Nephron (organoid): ENCODE results near the gene SH3PXD2A.
"Not testable (repeated sequence)": the region's sequence is repeated elsewhere in the genome, so short reads cannot be mapped to it uniquely, and the experiment has no call there.

Source experiments
- H3K27ac Mint-ChIP-seq, 3 experiments: 2 replicates each; pipeline ENCODE4 v1.8.0; 2020; ENCODE audit warnings: mixed read lengths in 3 of 3, mild to moderate bottlenecking in 2 of 3, moderate library complexity in 1 of 3
- H3K27me3 Mint-ChIP-seq: 2 replicates; pipeline ENCODE4 v1.8.0; 2021; ENCODE audit warnings: low read depth, mild to moderate bottlenecking, moderate library complexity, mixed read lengths
- H3K36me3 Mint-ChIP-seq: 2 replicates; pipeline ENCODE4 v1.8.0; 2020; ENCODE audit warnings: low read depth, mixed read lengths
- H3K4me1 Mint-ChIP-seq: 2 replicates; pipeline ENCODE4 v1.8.0; 2020; ENCODE audit warnings: mixed read lengths
- H3K4me3 Mint-ChIP-seq, 3 experiments: 2 replicates each; pipeline ENCODE4 v1.8.0; 2020; ENCODE audit warnings: mild to moderate bottlenecking in 3 of 3, mixed read lengths in 3 of 3, moderate library complexity in 2 of 3
- H3K9me3 Mint-ChIP-seq: 2 replicates; pipeline ENCODE4 v1.8.0; 2020; ENCODE audit warnings: mixed read lengths
- TF ChIP-seq, protein P1 (sequence below), 3 experiments: fragments of 200-600 bp; sonication (generic); IDR thresholded peaks; one replicate each; pipeline ENCODE4 v1.5.0; 2021; ENCODE audit warnings: antibody characterized with exemption in 3 of 3; ENCODE audit not compliant: unreplicated experiment in 3 of 3

SH3PXD2A gene

DNA sequence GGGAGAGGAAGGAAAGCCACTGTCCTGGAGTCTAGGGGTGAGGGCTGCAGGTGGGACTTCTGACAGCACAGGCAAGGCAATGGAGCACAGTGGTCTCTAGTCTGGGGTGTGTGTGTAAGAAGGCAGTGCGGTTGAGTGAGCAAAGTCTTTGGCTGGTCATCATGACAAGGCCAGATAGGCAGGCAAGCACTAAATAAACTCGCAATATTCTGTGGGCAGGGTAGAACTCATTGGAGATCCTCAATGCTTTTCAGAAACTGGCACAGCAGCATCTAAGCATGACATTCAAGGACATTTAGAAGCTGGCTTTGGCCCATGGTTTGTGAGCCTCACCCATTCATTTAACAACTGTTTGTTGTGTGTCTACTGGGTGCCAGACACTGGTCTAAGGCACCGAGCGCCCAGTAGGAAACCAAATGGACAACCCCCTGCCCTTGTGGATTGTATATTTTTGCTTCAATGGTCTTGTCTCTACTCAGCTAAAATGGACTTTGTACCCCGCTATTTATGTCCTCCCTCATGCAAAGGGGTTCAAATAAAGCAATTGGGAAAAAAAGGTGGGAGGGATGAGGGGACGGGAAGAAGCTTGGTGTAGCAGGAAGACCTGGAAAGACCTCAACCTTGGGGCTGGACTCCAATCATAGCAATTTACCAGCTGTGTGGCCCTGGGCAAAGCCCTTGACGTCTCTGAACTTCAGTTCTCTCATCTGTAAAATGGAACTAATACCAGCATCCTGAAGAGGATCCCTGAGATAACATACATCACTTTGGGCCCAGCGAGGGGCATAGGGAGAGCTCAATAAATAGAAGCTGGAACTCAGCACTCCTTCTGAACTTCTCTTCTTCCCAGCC lies 245.9 kb downstream of the SH3PXD2A start:
- Mint-ChIP-seq H3K4me3 (no peak overlapping the region), H3K4me1 (peaks cover 24% of the 10 kb centered on the region), H3K9me3 (peaks cover 2% of the 10 kb centered on the region), H3K36me3 (peaks cover 56% of the 10 kb centered on the region), H3K27ac (peak overlapping the region in 1 of 3 experiments; percentile 63), H3K27me3 (no peaks in the 10 kb centered on the region)
- TF ChIP-seq, protein P1, sequence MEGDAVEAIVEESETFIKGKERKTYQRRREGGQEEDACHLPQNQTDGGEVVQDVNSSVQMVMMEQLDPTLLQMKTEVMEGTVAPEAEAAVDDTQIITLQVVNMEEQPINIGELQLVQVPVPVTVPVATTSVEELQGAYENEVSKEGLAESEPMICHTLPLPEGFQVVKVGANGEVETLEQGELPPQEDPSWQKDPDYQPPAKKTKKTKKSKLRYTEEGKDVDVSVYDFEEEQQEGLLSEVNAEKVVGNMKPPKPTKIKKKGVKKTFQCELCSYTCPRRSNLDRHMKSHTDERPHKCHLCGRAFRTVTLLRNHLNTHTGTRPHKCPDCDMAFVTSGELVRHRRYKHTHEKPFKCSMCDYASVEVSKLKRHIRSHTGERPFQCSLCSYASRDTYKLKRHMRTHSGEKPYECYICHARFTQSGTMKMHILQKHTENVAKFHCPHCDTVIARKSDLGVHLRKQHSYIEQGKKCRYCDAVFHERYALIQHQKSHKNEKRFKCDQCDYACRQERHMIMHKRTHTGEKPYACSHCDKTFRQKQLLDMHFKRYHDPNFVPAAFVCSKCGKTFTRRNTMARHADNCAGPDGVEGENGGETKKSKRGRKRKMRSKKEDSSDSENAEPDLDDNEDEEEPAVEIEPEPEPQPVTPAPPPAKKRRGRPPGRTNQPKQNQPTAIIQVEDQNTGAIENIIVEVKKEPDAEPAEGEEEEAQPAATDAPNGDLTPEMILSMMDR (IDR thresholded peaks at IDR 0.05; ENCODE audit: unreplicated experiment in 3 of 3), result no peak

DNA sequence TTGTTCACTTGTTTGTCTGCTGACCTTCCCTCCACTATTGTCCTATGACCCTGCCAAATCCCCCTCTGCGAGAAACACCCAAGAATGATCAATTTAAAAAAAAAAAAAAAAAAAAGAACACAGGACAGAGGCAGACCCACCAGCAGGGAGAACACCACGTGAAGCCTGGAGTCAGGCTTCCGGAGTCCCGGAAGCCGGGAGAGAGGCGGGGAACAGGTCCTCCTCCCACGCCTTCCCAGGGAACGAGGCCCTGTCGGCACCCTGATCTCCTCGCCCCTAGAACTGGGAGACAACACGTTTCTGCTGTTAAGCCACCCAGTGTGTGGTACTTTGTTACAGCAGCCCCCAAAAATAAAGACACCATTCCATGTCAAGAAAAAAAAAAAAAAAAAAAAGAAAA lies 247.3 kb downstream of the SH3PXD2A start:
- not testable (repeated sequence) for H3K27me3 Mint-ChIP-seq, H3K4me3 Mint-ChIP-seq, H3K27ac Mint-ChIP-seq, H3K9me3 Mint-ChIP-seq
- Mint-ChIP-seq H3K36me3 (peaks cover 61% of the 10 kb centered on the region), H3K4me1 (peaks cover 10% of the 10 kb centered on the region)

DNA sequence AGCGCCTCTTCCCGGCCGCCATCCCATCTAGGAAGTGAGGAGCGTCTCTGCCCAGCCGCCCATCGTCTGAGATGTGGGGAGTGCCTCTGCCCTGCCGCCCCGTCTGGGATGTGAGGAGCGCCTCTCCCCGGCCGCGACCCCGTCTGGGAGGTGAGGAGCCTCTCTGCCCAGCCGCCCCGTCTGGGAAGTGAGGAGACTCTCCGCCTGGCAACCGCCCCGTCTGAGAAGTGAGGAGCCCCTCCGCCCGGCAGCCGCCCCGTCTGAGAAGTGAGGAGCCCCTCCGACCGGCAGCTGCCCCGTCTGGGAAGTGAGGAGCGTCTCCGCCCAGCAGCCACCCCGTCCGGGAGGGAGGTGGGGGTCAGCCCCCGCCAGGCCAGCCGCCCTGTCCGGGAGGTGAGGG lies 248.3 kb downstream of the SH3PXD2A start:
- H3K9me3 Mint-ChIP-seq, H3K27ac Mint-ChIP-seq, H3K27me3 Mint-ChIP-seq, H3K4me1 Mint-ChIP-seq, H3K4me3 Mint-ChIP-seq: not testable (repeated sequence)
- H3K36me3 Mint-ChIP-seq, result peaks cover 66% of the 10 kb centered on the region

DNA sequence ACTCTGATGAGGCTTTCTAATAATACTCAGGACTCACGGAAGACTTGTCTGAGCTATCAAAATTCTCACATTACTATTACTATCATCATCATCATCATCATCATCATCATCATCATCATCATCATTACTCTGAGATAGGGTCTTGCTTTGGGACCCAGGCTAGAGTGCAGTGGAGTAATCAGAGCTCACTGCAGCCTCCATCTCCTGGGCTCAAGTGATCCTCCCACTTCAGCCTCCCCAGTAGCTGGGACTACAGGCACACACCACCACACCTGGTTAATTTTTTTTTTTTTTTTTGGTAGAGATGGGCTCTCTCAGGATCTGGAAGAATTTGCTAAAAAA lies 249.3 kb downstream of the SH3PXD2A start:
- H3K9me3 Mint-ChIP-seq, H3K27ac Mint-ChIP-seq, H3K27me3 Mint-ChIP-seq, H3K4me3 Mint-ChIP-seq, H3K4me1 Mint-ChIP-seq: not testable (repeated sequence)
- peaks cover 63% of the 10 kb centered on the region for H3K36me3 Mint-ChIP-seq

DNA sequence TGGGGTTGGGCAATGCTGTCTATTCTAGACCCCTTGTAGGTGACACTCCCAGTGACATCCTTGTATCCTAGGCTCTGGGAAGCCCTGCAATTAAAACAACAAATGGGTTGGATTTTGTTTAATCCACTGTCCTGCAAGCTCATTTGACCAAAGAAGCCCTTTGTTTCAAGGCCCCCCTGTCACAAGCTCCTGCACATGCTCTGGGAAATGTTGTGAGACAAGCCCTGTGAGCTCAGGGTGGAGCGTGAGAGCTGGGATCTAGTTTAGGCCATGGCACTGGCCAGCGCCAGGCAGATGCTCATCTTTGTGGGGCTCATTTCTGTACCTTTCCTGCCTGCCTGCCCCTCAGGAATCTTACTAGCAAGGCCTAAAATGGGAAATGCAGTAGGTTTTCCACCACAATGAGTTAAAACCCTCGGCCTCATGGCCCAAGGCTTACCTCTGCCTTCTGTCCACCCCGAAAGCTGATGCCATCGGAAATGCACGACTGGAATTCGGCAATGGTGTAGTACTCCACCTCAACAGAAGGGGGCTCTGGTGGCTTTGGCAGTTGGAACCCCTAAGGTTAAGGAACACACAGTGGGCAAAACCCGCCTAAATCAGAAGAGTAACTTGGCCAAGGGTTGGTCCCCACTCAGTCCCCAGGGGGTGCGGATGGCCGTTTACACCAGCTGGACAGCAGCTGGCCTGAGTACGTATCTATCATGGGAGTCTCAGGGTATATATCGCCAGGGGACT lies 249.8 kb downstream of the SH3PXD2A start:
- Mint-ChIP-seq H3K27ac (no peak overlapping the region), H3K4me1 (peaks cover 6% of the 10 kb centered on the region)

DNA sequence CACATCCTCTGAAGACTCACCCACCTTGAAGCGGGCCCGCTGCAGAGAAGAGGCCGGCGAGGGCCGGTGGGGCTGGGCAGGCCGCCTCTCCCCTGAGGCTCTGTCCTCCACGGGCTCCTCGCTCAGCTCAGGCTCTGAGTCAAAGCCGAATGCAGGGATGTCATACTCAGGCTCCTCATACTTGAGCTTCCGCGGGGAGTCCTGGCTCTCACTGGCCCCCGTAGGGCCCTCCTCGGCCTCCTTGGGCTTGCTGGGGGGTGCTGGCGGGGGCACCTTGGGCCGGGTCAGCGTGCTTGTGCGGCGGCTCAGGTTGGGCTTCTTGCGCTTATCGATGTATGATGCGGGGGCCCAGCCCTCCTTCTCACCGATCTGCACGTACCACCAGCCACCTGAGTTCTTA lies 252.0 kb downstream of the SH3PXD2A start:
- H3K9me3 Mint-ChIP-seq, result no peaks in the 10 kb centered on the region
- TF ChIP-seq, protein P1 (IDR thresholded peaks at IDR 0.05; ENCODE audit: unreplicated experiment in 3 of 3), result no peak
- peaks cover 4% of the 10 kb centered on the region for H3K27me3 Mint-ChIP-seq
- H3K27ac Mint-ChIP-seq, result no peak overlapping the region
- peaks cover 13% of the 10 kb centered on the region for H3K4me1 Mint-ChIP-seq
- peaks cover 51% of the 10 kb centered on the region for H3K36me3 Mint-ChIP-seq
- no peak overlapping the region for H3K4me3 Mint-ChIP-seq

More for the DNA sequence above, 249.8 kb downstream of the SH3PXD2A start:
- TF ChIP-seq, protein P1 (IDR thresholded peaks at IDR 0.05; ENCODE audit: unreplicated experiment in 3 of 3), result peak; percentile 36 to 39 (median 38)
- Mint-ChIP-seq H3K4me3 (no peak overlapping the region), H3K9me3 (peaks cover 2% of the 10 kb centered on the region), H3K36me3 (peaks cover 63% of the 10 kb centered on the region), H3K27me3 (peaks cover 4% of the 10 kb centered on the region)

DNA sequence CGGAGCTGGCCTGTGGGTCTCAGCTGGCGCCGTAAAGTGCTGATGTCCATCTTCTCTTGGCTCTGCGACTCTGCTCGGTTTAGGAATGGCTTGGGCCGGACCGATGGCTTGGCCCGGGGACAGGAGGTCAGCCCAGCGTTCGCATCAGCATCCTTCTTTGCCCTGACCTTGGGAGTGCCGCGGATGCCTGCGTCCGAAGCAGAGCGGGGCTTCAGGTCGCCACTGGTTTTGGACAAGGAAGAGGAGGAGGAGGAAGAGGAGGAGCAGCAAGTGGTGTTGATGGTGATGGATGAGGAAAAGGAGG lies 252.6 kb downstream of the SH3PXD2A start:
- H3K36me3 Mint-ChIP-seq, result peaks cover 45% of the 10 kb centered on the region
- H3K4me3 Mint-ChIP-seq, result no peak overlapping the region
- H3K27me3 Mint-ChIP-seq, result peaks cover 4% of the 10 kb centered on the region
- no peak overlapping the region for H3K27ac Mint-ChIP-seq
- peaks cover 18% of the 10 kb centered on the region for H3K4me1 Mint-ChIP-seq
- no peaks in the 10 kb centered on the region for H3K9me3 Mint-ChIP-seq
- TF ChIP-seq, protein P1 (IDR thresholded peaks at IDR 0.05; ENCODE audit: unreplicated experiment in 3 of 3), result no peak
